ENCODE results near the gene MAPK1.

Gene MAPK1

DNA sequence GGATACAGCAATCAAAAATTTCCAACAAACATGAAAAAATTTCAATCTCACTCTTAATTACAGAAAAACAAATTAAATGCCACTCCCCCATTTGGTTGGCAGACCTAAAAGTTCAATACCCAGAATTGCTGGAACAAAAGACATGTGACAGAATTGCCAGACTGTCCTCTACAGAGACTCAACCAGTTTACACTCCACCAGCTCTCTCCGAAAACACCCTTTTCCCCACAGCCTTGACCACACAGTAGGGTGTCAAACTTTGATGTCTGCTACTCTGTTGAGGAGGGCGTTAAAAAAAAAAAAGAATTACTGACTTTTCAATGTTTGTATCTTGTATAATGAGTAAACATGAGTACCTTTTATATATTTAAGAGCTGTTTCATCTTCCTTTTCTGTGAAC is 87.2 kb downstream of the MAPK1 start:
- H3K4me3 ChIP-seq (ENCODE audit: low read length): no peak overlapping the region
- H3K4me2 ChIP-seq (ENCODE audit: low read length): no peak overlapping the region
- H3K36me3 ChIP-seq (replicated peaks; ENCODE audit: low read depth, low read length): peaks cover 26% of the 10 kb centered on the region

DNA sequence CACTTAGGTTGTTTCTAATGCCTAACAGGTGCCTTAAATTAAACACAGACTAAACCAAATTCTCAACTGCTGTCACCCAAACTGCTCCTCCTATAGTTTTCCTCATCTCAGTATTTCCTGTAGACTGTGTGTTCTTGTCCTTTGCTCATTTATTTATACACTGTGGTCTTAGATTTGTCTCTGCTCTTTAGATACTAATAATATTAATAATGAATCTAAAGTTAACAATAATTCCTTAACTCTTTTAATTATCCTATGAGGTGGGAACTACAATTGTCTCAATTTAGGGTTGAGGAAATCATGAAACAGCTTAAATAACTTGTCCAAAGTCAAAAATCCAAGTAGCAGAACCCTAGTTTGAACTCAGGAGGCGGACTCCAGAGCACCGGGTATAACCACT is 88.0 kb downstream of the MAPK1 start:
- no peak overlapping the region for H2AFZ ChIP-seq (ENCODE audit: low read depth, low read length)
- H3K36me3 ChIP-seq (replicated peaks; ENCODE audit: low read depth, low read length): peaks cover 23% of the 10 kb centered on the region
- no peaks in the 10 kb centered on the region for H3K27me3 ChIP-seq (ENCODE audit: low read depth, low read length)
- H3K79me2 ChIP-seq (ENCODE audit: low read length): peaks cover 8% of the 10 kb centered on the region; the same call in 1 of the 2 replicates
- no peak overlapping the region for H3K4me2 ChIP-seq (ENCODE audit: low read length)
- H3K4me1 ChIP-seq (ENCODE audit: low read length): no peaks in the 10 kb centered on the region
- H4K20me1 ChIP-seq (ENCODE audit: insufficient read depth, low read length): peaks cover 19% of the 10 kb centered on the region; the same call in 1 of the 2 replicates
- no peak for TF ChIP-seq EZH2phosphoT487 (IDR thresholded peaks at IDR 0.05; ENCODE audit: low read depth)
- TF ChIP-seq, protein P1, sequence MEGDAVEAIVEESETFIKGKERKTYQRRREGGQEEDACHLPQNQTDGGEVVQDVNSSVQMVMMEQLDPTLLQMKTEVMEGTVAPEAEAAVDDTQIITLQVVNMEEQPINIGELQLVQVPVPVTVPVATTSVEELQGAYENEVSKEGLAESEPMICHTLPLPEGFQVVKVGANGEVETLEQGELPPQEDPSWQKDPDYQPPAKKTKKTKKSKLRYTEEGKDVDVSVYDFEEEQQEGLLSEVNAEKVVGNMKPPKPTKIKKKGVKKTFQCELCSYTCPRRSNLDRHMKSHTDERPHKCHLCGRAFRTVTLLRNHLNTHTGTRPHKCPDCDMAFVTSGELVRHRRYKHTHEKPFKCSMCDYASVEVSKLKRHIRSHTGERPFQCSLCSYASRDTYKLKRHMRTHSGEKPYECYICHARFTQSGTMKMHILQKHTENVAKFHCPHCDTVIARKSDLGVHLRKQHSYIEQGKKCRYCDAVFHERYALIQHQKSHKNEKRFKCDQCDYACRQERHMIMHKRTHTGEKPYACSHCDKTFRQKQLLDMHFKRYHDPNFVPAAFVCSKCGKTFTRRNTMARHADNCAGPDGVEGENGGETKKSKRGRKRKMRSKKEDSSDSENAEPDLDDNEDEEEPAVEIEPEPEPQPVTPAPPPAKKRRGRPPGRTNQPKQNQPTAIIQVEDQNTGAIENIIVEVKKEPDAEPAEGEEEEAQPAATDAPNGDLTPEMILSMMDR (IDR thresholded peaks at IDR 0.05; ENCODE audit: low read depth, low read length): no peak
- no peak overlapping the region for H3K27ac ChIP-seq (ENCODE audit: low read length)
- H3K4me3 ChIP-seq (ENCODE audit: low read length): no peak overlapping the region
- H3K9ac ChIP-seq (ENCODE audit: low read length): no peak overlapping the region
- H3K9me3 ChIP-seq (ENCODE audit: insufficient read depth, low read length): no peaks in the 10 kb centered on the region

More for the DNA sequence above, 87.2 kb downstream of the MAPK1 start:
- Histone ChIP-seq H3K9me3 (ENCODE audit: insufficient read depth, low read length) (no peaks in the 10 kb centered on the region), H4K20me1 (ENCODE audit: insufficient read depth, low read length) (peaks cover 15% of the 10 kb centered on the region; the same call in 1 of the 2 replicates), H3K79me2 (ENCODE audit: low read length) (0 out of 2 replicates have a peak, but pooled peaks cover 4% of the 10 kb centered on the region), H3K27ac (ENCODE audit: low read length) (no peak overlapping the region), H2AFZ (ENCODE audit: low read depth, low read length) (no peak overlapping the region), H3K9ac (ENCODE audit: low read length) (no peak overlapping the region), H3K27me3 (ENCODE audit: low read depth, low read length) (no peaks in the 10 kb centered on the region), H3K4me1 (ENCODE audit: low read length) (no peaks in the 10 kb centered on the region)
- TF ChIP-seq, protein P1 (IDR thresholded peaks at IDR 0.05; ENCODE audit: low read depth, low read length): no peak
- no peak for TF ChIP-seq EZH2phosphoT487 (IDR thresholded peaks at IDR 0.05; ENCODE audit: low read depth)

DNA sequence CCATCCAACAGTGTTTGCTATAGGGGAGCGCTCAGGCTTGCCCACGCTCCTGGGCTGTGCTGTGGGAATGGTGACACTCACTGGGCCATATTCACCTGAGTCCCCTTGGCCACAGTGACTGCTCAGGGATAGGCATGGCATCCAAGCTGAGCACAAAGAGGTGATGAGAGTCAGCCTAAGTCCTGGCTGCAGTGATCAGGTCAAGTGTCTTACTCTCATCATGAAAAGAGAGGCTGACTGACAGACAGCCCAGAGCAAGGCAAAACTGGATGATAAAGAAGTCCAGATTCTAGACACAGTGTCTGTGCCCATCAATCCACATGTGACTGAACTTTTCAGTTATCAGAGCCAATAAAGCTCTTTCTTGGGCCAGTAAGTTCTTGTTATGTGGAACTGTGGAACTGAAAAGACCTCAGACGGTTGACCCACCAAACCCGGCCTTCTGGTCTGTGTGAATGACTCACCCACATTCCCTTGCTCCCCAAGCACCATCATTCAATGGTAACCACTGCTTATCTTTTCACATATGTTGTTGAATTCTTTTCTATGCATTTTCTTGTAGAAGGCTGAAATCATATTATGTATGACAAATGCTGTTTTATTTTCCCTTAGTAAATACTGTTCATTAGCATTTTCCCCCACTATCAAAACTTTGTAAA is 88.6 kb downstream of the MAPK1 start:
- no peaks in the 10 kb centered on the region for H3K27me3 ChIP-seq (ENCODE audit: low read depth, low read length)
- peaks cover 19% of the 10 kb centered on the region; the same call in 1 of the 2 replicates for H4K20me1 ChIP-seq (ENCODE audit: insufficient read depth, low read length)
- peaks cover 8% of the 10 kb centered on the region; the same call in 1 of the 2 replicates for H3K79me2 ChIP-seq (ENCODE audit: low read length)
- H2AFZ ChIP-seq (ENCODE audit: low read depth, low read length): no peak overlapping the region
- H3K36me3 ChIP-seq (replicated peaks; ENCODE audit: low read depth, low read length): peaks cover 27% of the 10 kb centered on the region
- no peak overlapping the region for H3K4me2 ChIP-seq (ENCODE audit: low read length)
- H3K27ac ChIP-seq (ENCODE audit: low read length): no peak overlapping the region
- H3K9ac ChIP-seq (ENCODE audit: low read length): no peak overlapping the region
- no peaks in the 10 kb centered on the region for H3K9me3 ChIP-seq (ENCODE audit: insufficient read depth, low read length)
- no peak overlapping the region for H3K4me3 ChIP-seq (ENCODE audit: low read length)
- TF ChIP-seq, protein P1 (IDR thresholded peaks at IDR 0.05; ENCODE audit: low read depth, low read length): no peak
- no peak for TF ChIP-seq EZH2phosphoT487 (IDR thresholded peaks at IDR 0.05; ENCODE audit: low read depth)
- no peaks in the 10 kb centered on the region for H3K4me1 ChIP-seq (ENCODE audit: low read length)

DNA sequence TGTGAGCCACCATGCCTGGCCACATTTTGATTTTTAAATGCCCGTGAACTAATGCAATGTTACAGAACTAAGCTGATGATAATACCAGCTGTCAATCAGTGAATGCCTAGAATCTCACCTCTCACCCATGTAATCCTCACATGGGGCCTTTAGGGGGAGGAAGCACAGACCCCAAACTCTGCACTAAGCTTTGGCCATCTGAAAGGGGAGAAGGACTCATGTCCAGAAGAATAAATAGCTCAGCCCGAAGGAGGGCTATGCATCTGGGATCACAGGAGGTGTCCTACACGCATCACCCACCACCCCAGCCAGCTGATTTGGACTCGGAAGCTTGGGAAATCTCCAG is 95.8 kb downstream of the MAPK1 start:
- no peak overlapping the region for H2AFZ ChIP-seq (ENCODE audit: low read depth, low read length)
- TF ChIP-seq, protein P1 (IDR thresholded peaks at IDR 0.05; ENCODE audit: low read depth, low read length): no peak
- no peak for TF ChIP-seq EZH2phosphoT487 (IDR thresholded peaks at IDR 0.05; ENCODE audit: low read depth)
- no peaks in the 10 kb centered on the region for H3K27me3 ChIP-seq (ENCODE audit: low read depth, low read length)
- H4K20me1 ChIP-seq (ENCODE audit: insufficient read depth, low read length): peaks cover 14% of the 10 kb centered on the region; the same call in 1 of the 2 replicates
- no peak overlapping the region for H3K4me3 ChIP-seq (ENCODE audit: low read length)
- H3K4me1 ChIP-seq (ENCODE audit: low read length): no peaks in the 10 kb centered on the region
- no peak overlapping the region for H3K4me2 ChIP-seq (ENCODE audit: low read length)
- H3K9ac ChIP-seq (ENCODE audit: low read length): no peak overlapping the region
- peaks cover 63% of the 10 kb centered on the region for H3K36me3 ChIP-seq (replicated peaks; ENCODE audit: low read depth, low read length)
- H3K9me3 ChIP-seq (ENCODE audit: insufficient read depth, low read length): no peaks in the 10 kb centered on the region
- H3K79me2 ChIP-seq (ENCODE audit: low read length): peaks cover 4% of the 10 kb centered on the region; the same call in 1 of the 2 replicates
- H3K27ac ChIP-seq (ENCODE audit: low read length): no peak overlapping the region
